Suprapubic skin (tissue), 4 donors: Measurements from ENCODE around the gene CLIC3. TPM values are rescaled to one million over a fixed set of nuclear protein-coding genes. Genes with fewer than 3 reads are reported as not detected.

Source experiments
- DNase-seq, 2 donors: peaks; one replicate each; pipeline ENCODE4 v3.0.0-alpha.2; 2019; ENCODE audit warnings: low spot score in 2 of 2
- H3K27ac ChIP-seq: fragments of 200-600 bp; sonication (generic); one replicate; pipeline ENCODE4 v1.5.1; 2019
- H3K27me3 ChIP-seq: fragments of 200-600 bp; sonication (generic); one replicate; pipeline ENCODE4 v1.5.1; 2019
- H3K36me3 ChIP-seq: fragments of 200-600 bp; sonication (generic); one replicate; pipeline ENCODE4 v1.5.1; 2019
- H3K4me1 ChIP-seq: fragments of 200-600 bp; sonication (generic); one replicate; pipeline ENCODE4 v1.5.1; 2019
- H3K4me3 ChIP-seq: fragments of 200-600 bp; sonication (generic); one replicate; pipeline ENCODE4 v1.5.1; 2019; ENCODE audit warnings: mild to moderate bottlenecking
- H3K9me3 ChIP-seq: fragments of 200-600 bp; sonication (generic); one replicate; pipeline ENCODE4 v1.5.1; 2019
- CTCF ChIP-seq, 2 donors: fragments of 200-600 bp in 1 of 2; fragments of 450-650 bp in 1 of 2; sonication (generic) in 1 of 2; IDR thresholded peaks; one replicate each; pipeline ENCODE4 v1.5.1; 2016 to 2019; ENCODE audit warnings: antibody characterized with exemption in 2 of 2, mild to moderate bottlenecking in 1 of 2, moderate library complexity in 1 of 2
- EP300 ChIP-seq: sonication (generic); formaldehyde crosslinking; IDR thresholded peaks from one replicate; pipeline ENCODE4 v1.6.1; 2017; ENCODE audit warnings: antibody characterized with exemption
- POLR2A ChIP-seq, 2 donors: fragments of 450-650 bp; IDR thresholded peaks; one replicate each; pipeline ENCODE4 v1.6.1; 2017; ENCODE audit warnings: antibody characterized with exemption in 2 of 2, mild to moderate bottlenecking in 2 of 2, moderate library complexity in 2 of 2
- POLR2AphosphoS5 ChIP-seq, 3 donors: sonication (generic); formaldehyde crosslinking; IDR thresholded peaks; one replicate each; pipeline ENCODE4 v1.6.1; 2017; ENCODE audit warnings: antibody characterized with exemption in 3 of 3
- WGBS: methylation state at CpG from one replicate; pipeline ENCODE4 v1.1.5; 2018; 5-methylcytosine and 5-hydroxymethylcytosine counted together
- total RNA-seq, 4 donors: library from RNA; depleted of rRNA; stranded (reverse); fragments of >200 nt; gene quantifications; one replicate each; pipeline ENCODE4 v1.1.0, GENCODE V29; 2016

CLIC3 gene
- total RNA-seq, 4 donors from 2014 or later: 20.6 to 159 (median 130) TPM

GRCh38 chr9:137013571-137013940, 17.2 kb upstream of the CLIC3 start:
- Histone ChIP-seq H3K9me3 (no peaks in the 10 kb centered on the region), H3K27ac (no peak overlapping the region), H3K4me1 (no peaks in the 10 kb centered on the region), H3K4me3 (no peak overlapping the region), H3K36me3 (peaks cover 85% of the 10 kb centered on the region), H3K27me3 (no peaks in the 10 kb centered on the region)
- WGBS: 95% methylated on average over 15 of the region's 20 CpGs
- DNase-seq: no peak
- TF ChIP-seq EP300 (no peak), POLR2A (IDR thresholded peaks at IDR 0.05) (no peak), POLR2AphosphoS5 (IDR thresholded peaks at IDR 0.05) (no peak), CTCF (IDR thresholded peaks at IDR 0.05) (no peak)

GRCh38 chr9:137012694-137013570, 16.6 kb upstream of the CLIC3 start:
- H3K36me3 ChIP-seq: peaks cover 87% of the 10 kb centered on the region
- no peak overlapping the region for H3K4me3 ChIP-seq
- no peak for DNase-seq
- TF ChIP-seq EP300 (no peak), CTCF (IDR thresholded peaks at IDR 0.05) (no peak), POLR2A (IDR thresholded peaks at IDR 0.05) (no peak)
- no peaks in the 10 kb centered on the region for H3K27me3 ChIP-seq
- H3K4me1 ChIP-seq: no peaks in the 10 kb centered on the region
- H3K9me3 ChIP-seq: no peaks in the 10 kb centered on the region
- 92% methylated on average over 20 of the region's 67 CpGs for WGBS
- H3K27ac ChIP-seq: no peak overlapping the region

- H3K9me3 ChIP-seq: no peaks in the 10 kb centered on the region
- H3K4me3 ChIP-seq: no peak overlapping the region
- H3K36me3 ChIP-seq: peaks cover 84% of the 10 kb centered on the region
- DNase-seq: no peak
- no peak for TF ChIP-seq CTCF (IDR thresholded peaks at IDR 0.05)
- no peak for TF ChIP-seq POLR2AphosphoS5 (IDR thresholded peaks at IDR 0.05)
- no peak for TF ChIP-seq EP300
- no peak for TF ChIP-seq POLR2A (IDR thresholded peaks at IDR 0.05)
- WGBS: no CpG with 5 or more reads among the region's 39 CpGs
- no peaks in the 10 kb centered on the region for H3K4me1 ChIP-seq
- H3K27ac ChIP-seq: no peak overlapping the region
- H3K27me3 ChIP-seq: no peaks in the 10 kb centered on the region
Measured at GRCh38 chr9:137011907-137012675, 15.7 kb upstream of the CLIC3 start.

- TF ChIP-seq POLR2AphosphoS5 (IDR thresholded peaks at IDR 0.05) (no peak), CTCF (IDR thresholded peaks at IDR 0.05) (no peak), POLR2A (IDR thresholded peaks at IDR 0.05) (no peak), EP300 (no peak)
- H3K36me3 ChIP-seq: peaks cover 75% of the 10 kb centered on the region
Measured at GRCh38 chr9:137011156-137011555, 14.8 kb upstream of the CLIC3 start.

More at GRCh38 chr9:137011156-137011555, 14.8 kb upstream of the CLIC3 start:
- Histone ChIP-seq H3K9me3 (no peaks in the 10 kb centered on the region), H3K27me3 (no peaks in the 10 kb centered on the region), H3K27ac (no peak overlapping the region), H3K4me3 (no peak overlapping the region), H3K4me1 (no peaks in the 10 kb centered on the region)
- 96% methylated on average over 23 of the region's 24 CpGs for WGBS
- DNase-seq: no peak
